ENCODE data around the gene CA4.
"Not testable (repeated sequence)": the region's sequence is repeated elsewhere in the genome, so short reads cannot be mapped to it uniquely, and the experiment has no call there.

GRCh38 chr17:60111661-60112060, 38.1 kb upstream of the CA4 start:
- TF ChIP-seq EP300, POLR2A (IDR thresholded peaks at IDR 0.05): not testable (repeated sequence)
- peak in 2 of 7 experiments; percentile 8 to 17 for TF ChIP-seq CTCF (IDR thresholded peaks at IDR 0.05)

Data from stomach (tissue), 4 donors.